Fibroblast of lung (primary cell): Measurements from ENCODE around the gene PBX4. TPM values are rescaled to one million over a fixed set of nuclear protein-coding genes. Genes with fewer than 3 reads are reported as not detected.

Experiments
- DNase-seq, 2 donors: peaks; one replicate each; pipeline versions ENCODE4 v3.0.0 to v3.0.0-alpha.2; 2010; ENCODE audit warnings: low read depth in 2 of 2
- H2AFZ ChIP-seq: 2 replicates; pipeline ENCODE4 v1.5.1; 2012; ENCODE audit warnings: low read length, control low read depth, inconsistent platforms
- H3K27ac ChIP-seq: 2 replicates; pipeline ENCODE4 v1.5.1; 2011; ENCODE audit warnings: low read length, control low read depth; ENCODE audit not compliant: insufficient read depth
- H3K27me3 ChIP-seq: 2 replicates; pipeline ENCODE4 v1.5.1; 2011; ENCODE audit warnings: mild to moderate bottlenecking, low read length; ENCODE audit not compliant: control insufficient read depth, insufficient read depth
- H3K36me3 ChIP-seq: 2 replicates; pipeline ENCODE4 v1.5.1; 2011; ENCODE audit warnings: low read length; ENCODE audit not compliant: control insufficient read depth, insufficient read depth
- H3K4me1 ChIP-seq: 2 replicates; pipeline ENCODE4 v1.5.1; 2011; ENCODE audit warnings: low read length; ENCODE audit not compliant: control insufficient read depth, insufficient read depth; ENCODE audit errors: extremely low read depth
- H3K4me2 ChIP-seq: 2 replicates; pipeline ENCODE4 v1.5.1; 2011; ENCODE audit warnings: low read length, control low read depth; ENCODE audit not compliant: insufficient read depth; ENCODE audit errors: extremely low read depth
- H3K4me3 ChIP-seq, 4 experiments: fragments of 200-600 bp in 1 of 4; sonication (generic) in 1 of 4; replicated peaks in 1 of 4; 2 replicates each; pipeline ENCODE4 v1.5.1; 2011 to 2016; ENCODE audit warnings: low read length in 4 of 4, low read depth in 3 of 4, mild to moderate bottlenecking in 3 of 4, control low read depth in 2 of 4, inconsistent platforms in 1 of 4, mixed read lengths in 1 of 4; ENCODE audit not compliant: insufficient read depth in 1 of 4; ENCODE audit errors: control extremely low read depth in 1 of 4
- H3K79me2 ChIP-seq: 2 replicates; pipeline ENCODE4 v1.5.1; 2012; ENCODE audit warnings: mild to moderate bottlenecking, low read length, inconsistent platforms; ENCODE audit not compliant: control insufficient read depth, insufficient read depth
- H3K9ac ChIP-seq: 2 replicates; pipeline ENCODE4 v1.5.1; 2011; ENCODE audit warnings: mild to moderate bottlenecking, low read length, control low read depth; ENCODE audit not compliant: insufficient read depth
- H3K9me3 ChIP-seq: 2 replicates; pipeline ENCODE4 v1.5.1; 2012; ENCODE audit warnings: low read depth, low read length; ENCODE audit not compliant: control insufficient read depth, insufficient read depth
- H4K20me1 ChIP-seq: 2 replicates; pipeline ENCODE4 v1.5.1; 2011; ENCODE audit warnings: low read length; ENCODE audit not compliant: control insufficient read depth, insufficient read depth; ENCODE audit errors: extremely low read depth
- CTCF ChIP-seq, 2 donors: IDR thresholded peaks in 1 of 2; conservative IDR thresholded peaks in 1 of 2; 1 replicate in 1 of 2; 2 replicates in 1 of 2; pipeline ENCODE4 v1.5.1; 2011 to 2012; ENCODE audit warnings: low read length in 2 of 2, control low read depth in 1 of 2, inconsistent platforms in 1 of 2, low read depth in 1 of 2, mild to moderate bottlenecking in 1 of 2
- EZH2 ChIP-seq: IDR thresholded peaks from 2 replicates; pipeline ENCODE4 v1.5.1; 2012; ENCODE audit warnings: low read length, control low read depth, mild to moderate bottlenecking; ENCODE audit errors: missing control alignments
- polyA plus RNA-seq, 2 donors: library from polyadenylated mRNA; depleted of rRNA in 1 of 2; stranded (reverse) in 1 of 2; unstranded in 1 of 2; fragments of >200 nt; gene quantifications; 2 replicates each; pipeline ENCODE4 v1.2.1, GENCODE V29; 2011 to 2012; ENCODE audit warnings: missing spikeins in 1 of 2
- total RNA-seq: library from RNA; depleted of rRNA; stranded (reverse); fragments of >200 nt; gene quantifications from 2 replicates; pipeline ENCODE4 v1.2.1, GENCODE V29; 2014

Gene PBX4
- total and polyA plus RNA-seq, 2 donors (not counting 1 experiment from before 2014, with no cell fraction given): 0.39 to 1.7 TPM

GRCh38 chr19:19587771-19588170, 30.7 kb downstream of the PBX4 start:
- Histone ChIP-seq H3K27me3 (no peaks in the 10 kb centered on the region), H3K9ac (no peak overlapping the region), H3K36me3 (no peaks in the 10 kb centered on the region), H3K9me3 (no peaks in the 10 kb centered on the region), H3K79me2 (no peaks in the 10 kb centered on the region), H4K20me1 (no peaks in the 10 kb centered on the region), H2AFZ (no peak overlapping the region), H3K4me2 (no peak overlapping the region), H3K27ac (no peak overlapping the region), H3K4me3 (no peak overlapping the region), H3K4me1 (peaks cover 9% of the 10 kb centered on the region)
- TF ChIP-seq CTCF (conservative IDR thresholded peaks at IDR 0.05 in 1 of 2, IDR thresholded peaks at IDR 0.05 in 1 of 2; ENCODE audit: low read depth in 1 of 2, low read length in 2 of 2) (no peak), EZH2 (no peak)
- DNase-seq: no peak

DNA sequence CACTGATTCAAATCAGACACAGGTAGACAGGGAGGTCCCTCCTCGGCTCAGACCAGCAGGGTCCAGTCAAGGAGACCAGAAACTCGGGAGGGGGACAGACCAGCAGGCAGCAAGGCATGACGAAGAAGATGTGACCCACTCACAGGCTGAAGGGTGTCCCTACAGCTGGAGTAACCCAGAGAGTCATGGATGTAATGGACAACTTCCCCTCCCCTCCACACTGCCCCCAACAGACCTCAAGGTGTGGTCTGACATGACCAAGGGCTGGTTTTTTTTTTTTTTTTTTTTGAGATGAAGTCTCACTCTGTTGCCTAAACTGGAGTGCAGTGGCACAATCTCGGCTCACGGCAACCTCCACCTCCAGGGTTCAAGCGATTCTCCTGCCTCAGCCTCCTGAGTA, 34.1 kb downstream of the PBX4 start:
- no peaks in the 10 kb centered on the region for H3K9me3 ChIP-seq
- no peaks in the 10 kb centered on the region for H3K79me2 ChIP-seq
- no peaks in the 10 kb centered on the region for H3K27me3 ChIP-seq
- H3K9ac ChIP-seq: no peak overlapping the region
- H3K27ac ChIP-seq: no peak overlapping the region
- no peak overlapping the region for H3K4me3 ChIP-seq
- no peak overlapping the region for H3K4me2 ChIP-seq
- no peak for TF ChIP-seq EZH2
- no peak for TF ChIP-seq CTCF (conservative IDR thresholded peaks at IDR 0.05 in 1 of 2, IDR thresholded peaks at IDR 0.05 in 1 of 2; ENCODE audit: low read depth in 1 of 2, low read length in 2 of 2)
- H3K4me1 ChIP-seq: no peaks in the 10 kb centered on the region
- DNase-seq: no peak
- no peaks in the 10 kb centered on the region for H3K36me3 ChIP-seq
- no peaks in the 10 kb centered on the region for H4K20me1 ChIP-seq
- no peak overlapping the region for H2AFZ ChIP-seq

GRCh38 chr19:19582471-19582870, 36.0 kb downstream of the PBX4 start:
- Histone ChIP-seq H3K9me3 (no peaks in the 10 kb centered on the region), H3K4me3 (no peak overlapping the region), H4K20me1 (no peaks in the 10 kb centered on the region), H3K4me1 (no peaks in the 10 kb centered on the region), H3K4me2 (no peak overlapping the region), H3K9ac (no peak overlapping the region), H3K79me2 (no peaks in the 10 kb centered on the region), H3K36me3 (no peaks in the 10 kb centered on the region), H2AFZ (no peak overlapping the region), H3K27me3 (no peaks in the 10 kb centered on the region), H3K27ac (no peak overlapping the region)
- DNase-seq: no peak
- TF ChIP-seq EZH2: no peak
- TF ChIP-seq CTCF (conservative IDR thresholded peaks at IDR 0.05 in 1 of 2, IDR thresholded peaks at IDR 0.05 in 1 of 2; ENCODE audit: low read depth in 1 of 2, low read length in 2 of 2): no peak
